Stimulated activated naive CD4-positive, alpha-beta T cell (primary cell): Measurements from ENCODE around the gene ANKRD13D.

Experiments used
- DNase-seq, 6 experiments: peaks; one replicate each; lab custom pipeline; 2025; lab: John Stamatoyannopoulos, UW

ANKRD13D gene

GRCh38 chr11:67273260-67273990, 15.7 kb upstream of the ANKRD13D start:
- DNase-seq, result no peak

- DNase-seq, result no peak
Observed at GRCh38 chr11:67274768-67275605, 14.1 kb upstream of the ANKRD13D start.

GRCh38 chr11:67275606-67276409, 13.3 kb upstream of the ANKRD13D start:
- peak in 1 of 6 experiments; percentile 22 for DNase-seq

GRCh38 chr11:67276781-67277230, 12.3 kb upstream of the ANKRD13D start:
- DNase-seq, result peak in 3 of 6 experiments; percentile 35 to 43 (median 39)

GRCh38 chr11:67277231-67277961, 11.7 kb upstream of the ANKRD13D start:
- peak; percentile 80 to 92 (median 88) for DNase-seq

- no peak for DNase-seq
Observed at GRCh38 chr11:67278135-67278938, 10.8 kb upstream of the ANKRD13D start.

- DNase-seq, result no peak
Observed at GRCh38 chr11:67278939-67279588, 10.0 kb upstream of the ANKRD13D start.

- DNase-seq, result no peak
Observed at GRCh38 chr11:67279589-67280340, 9.3 kb upstream of the ANKRD13D start.

GRCh38 chr11:67280341-67280787, 8.7 kb upstream of the ANKRD13D start:
- DNase-seq, result no peak

GRCh38 chr11:67280788-67281551, 8.1 kb upstream of the ANKRD13D start:
- no peak for DNase-seq

- no peak for DNase-seq
Observed at GRCh38 chr11:67281552-67282150, 7.5 kb upstream of the ANKRD13D start.

- no peak for DNase-seq
Observed at GRCh38 chr11:67282155-67282875, 6.8 kb upstream of the ANKRD13D start.

GRCh38 chr11:67282876-67283371, 6.2 kb upstream of the ANKRD13D start:
- DNase-seq, result no peak

GRCh38 chr11:67283481-67283963, 5.6 kb upstream of the ANKRD13D start:
- DNase-seq, result no peak

- DNase-seq, result peak in 1 of 6 experiments; percentile 23
Observed at GRCh38 chr11:67284811-67285540, 4.1 kb upstream of the ANKRD13D start.
